Neural progenitor cell (in vitro differentiated cells): Measurements from ENCODE around the gene GINS2.

Source experiments
- EZH2 ChIP-seq: fragments of 200-600 bp; sonication (generic); IDR thresholded peaks from 2 replicates; pipeline ENCODE4 v1.6.1; 2017; ENCODE audit warnings: antibody characterized with exemption, mild to moderate bottlenecking, moderate library complexity
- TF ChIP-seq, protein P1 (sequence below): fragments of 200-600 bp; sonication (generic); IDR thresholded peaks from 2 replicates; pipeline ENCODE4 v1.5.1; 2017; ENCODE audit warnings: antibody characterized with exemption, mild to moderate bottlenecking

- TF ChIP-seq, protein P1, sequence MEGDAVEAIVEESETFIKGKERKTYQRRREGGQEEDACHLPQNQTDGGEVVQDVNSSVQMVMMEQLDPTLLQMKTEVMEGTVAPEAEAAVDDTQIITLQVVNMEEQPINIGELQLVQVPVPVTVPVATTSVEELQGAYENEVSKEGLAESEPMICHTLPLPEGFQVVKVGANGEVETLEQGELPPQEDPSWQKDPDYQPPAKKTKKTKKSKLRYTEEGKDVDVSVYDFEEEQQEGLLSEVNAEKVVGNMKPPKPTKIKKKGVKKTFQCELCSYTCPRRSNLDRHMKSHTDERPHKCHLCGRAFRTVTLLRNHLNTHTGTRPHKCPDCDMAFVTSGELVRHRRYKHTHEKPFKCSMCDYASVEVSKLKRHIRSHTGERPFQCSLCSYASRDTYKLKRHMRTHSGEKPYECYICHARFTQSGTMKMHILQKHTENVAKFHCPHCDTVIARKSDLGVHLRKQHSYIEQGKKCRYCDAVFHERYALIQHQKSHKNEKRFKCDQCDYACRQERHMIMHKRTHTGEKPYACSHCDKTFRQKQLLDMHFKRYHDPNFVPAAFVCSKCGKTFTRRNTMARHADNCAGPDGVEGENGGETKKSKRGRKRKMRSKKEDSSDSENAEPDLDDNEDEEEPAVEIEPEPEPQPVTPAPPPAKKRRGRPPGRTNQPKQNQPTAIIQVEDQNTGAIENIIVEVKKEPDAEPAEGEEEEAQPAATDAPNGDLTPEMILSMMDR: no peak
- no peak for TF ChIP-seq EZH2
Observed at GRCh38 chr16:85648805-85649204, 39.9 kb downstream of the GINS2 start.
